ENCODE measurements around the gene TASP1.

GRCh38 chr20:13632431-13632830, 6.3 kb downstream of the TASP1 start:
- TF ChIP-seq, protein P1, sequence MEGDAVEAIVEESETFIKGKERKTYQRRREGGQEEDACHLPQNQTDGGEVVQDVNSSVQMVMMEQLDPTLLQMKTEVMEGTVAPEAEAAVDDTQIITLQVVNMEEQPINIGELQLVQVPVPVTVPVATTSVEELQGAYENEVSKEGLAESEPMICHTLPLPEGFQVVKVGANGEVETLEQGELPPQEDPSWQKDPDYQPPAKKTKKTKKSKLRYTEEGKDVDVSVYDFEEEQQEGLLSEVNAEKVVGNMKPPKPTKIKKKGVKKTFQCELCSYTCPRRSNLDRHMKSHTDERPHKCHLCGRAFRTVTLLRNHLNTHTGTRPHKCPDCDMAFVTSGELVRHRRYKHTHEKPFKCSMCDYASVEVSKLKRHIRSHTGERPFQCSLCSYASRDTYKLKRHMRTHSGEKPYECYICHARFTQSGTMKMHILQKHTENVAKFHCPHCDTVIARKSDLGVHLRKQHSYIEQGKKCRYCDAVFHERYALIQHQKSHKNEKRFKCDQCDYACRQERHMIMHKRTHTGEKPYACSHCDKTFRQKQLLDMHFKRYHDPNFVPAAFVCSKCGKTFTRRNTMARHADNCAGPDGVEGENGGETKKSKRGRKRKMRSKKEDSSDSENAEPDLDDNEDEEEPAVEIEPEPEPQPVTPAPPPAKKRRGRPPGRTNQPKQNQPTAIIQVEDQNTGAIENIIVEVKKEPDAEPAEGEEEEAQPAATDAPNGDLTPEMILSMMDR (IDR thresholded peaks at IDR 0.05): no peak
- TF ChIP-seq, protein P2, sequence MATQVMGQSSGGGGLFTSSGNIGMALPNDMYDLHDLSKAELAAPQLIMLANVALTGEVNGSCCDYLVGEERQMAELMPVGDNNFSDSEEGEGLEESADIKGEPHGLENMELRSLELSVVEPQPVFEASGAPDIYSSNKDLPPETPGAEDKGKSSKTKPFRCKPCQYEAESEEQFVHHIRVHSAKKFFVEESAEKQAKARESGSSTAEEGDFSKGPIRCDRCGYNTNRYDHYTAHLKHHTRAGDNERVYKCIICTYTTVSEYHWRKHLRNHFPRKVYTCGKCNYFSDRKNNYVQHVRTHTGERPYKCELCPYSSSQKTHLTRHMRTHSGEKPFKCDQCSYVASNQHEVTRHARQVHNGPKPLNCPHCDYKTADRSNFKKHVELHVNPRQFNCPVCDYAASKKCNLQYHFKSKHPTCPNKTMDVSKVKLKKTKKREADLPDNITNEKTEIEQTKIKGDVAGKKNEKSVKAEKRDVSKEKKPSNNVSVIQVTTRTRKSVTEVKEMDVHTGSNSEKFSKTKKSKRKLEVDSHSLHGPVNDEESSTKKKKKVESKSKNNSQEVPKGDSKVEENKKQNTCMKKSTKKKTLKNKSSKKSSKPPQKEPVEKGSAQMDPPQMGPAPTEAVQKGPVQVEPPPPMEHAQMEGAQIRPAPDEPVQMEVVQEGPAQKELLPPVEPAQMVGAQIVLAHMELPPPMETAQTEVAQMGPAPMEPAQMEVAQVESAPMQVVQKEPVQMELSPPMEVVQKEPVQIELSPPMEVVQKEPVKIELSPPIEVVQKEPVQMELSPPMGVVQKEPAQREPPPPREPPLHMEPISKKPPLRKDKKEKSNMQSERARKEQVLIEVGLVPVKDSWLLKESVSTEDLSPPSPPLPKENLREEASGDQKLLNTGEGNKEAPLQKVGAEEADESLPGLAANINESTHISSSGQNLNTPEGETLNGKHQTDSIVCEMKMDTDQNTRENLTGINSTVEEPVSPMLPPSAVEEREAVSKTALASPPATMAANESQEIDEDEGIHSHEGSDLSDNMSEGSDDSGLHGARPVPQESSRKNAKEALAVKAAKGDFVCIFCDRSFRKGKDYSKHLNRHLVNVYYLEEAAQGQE (IDR thresholded peaks at IDR 0.05; ENCODE audit: insufficient read depth in 1 of 2, low read depth in 2 of 2, low read length in 1 of 2): no peak

All from Panc1 (cell line).